Liver (tissue), 9 donors: ENCODE results near the gene RACGAP1. TPM values are rescaled to one million over a fixed set of nuclear protein-coding genes. Genes with fewer than 3 reads are reported as not detected.

Experiments used
- DNase-seq: peaks from one replicate; pipeline ENCODE4 v3.0.0-alpha.2; 2017; ENCODE audit warnings: low spot score
- H3K27ac ChIP-seq, 2 donors: one replicate each; pipeline ENCODE4 v1.7.0; 2013; ENCODE audit warnings: inconsistent platforms in 2 of 2, low read length in 2 of 2, control low read depth in 1 of 2, low read depth in 1 of 2, mild to moderate bottlenecking in 1 of 2
- H3K27me3 ChIP-seq, 4 donors: one replicate each; pipeline versions ENCODE4 v1.6.1 to v1.7.0; 2013; ENCODE audit warnings: low read length in 3 of 4, inconsistent platforms in 1 of 4, mild to moderate bottlenecking in 1 of 4, moderate library complexity in 1 of 4; ENCODE audit not compliant: control insufficient read depth in 4 of 4, insufficient read depth in 4 of 4
- H3K36me3 ChIP-seq, 4 donors: one replicate each; pipeline versions ENCODE4 v1.6.1 to v1.7.0; 2013; ENCODE audit warnings: low read length in 3 of 4, mild to moderate bottlenecking in 3 of 4, low read depth in 1 of 4, moderate library complexity in 1 of 4; ENCODE audit not compliant: control insufficient read depth in 4 of 4, insufficient read depth in 3 of 4
- H3K4me1 ChIP-seq, 4 donors: one replicate each; pipeline versions ENCODE4 v1.6.1 to v1.7.0; 2013; ENCODE audit warnings: low read length in 3 of 4, mild to moderate bottlenecking in 3 of 4, moderate library complexity in 1 of 4; ENCODE audit not compliant: control insufficient read depth in 4 of 4, insufficient read depth in 4 of 4
- H3K4me3 ChIP-seq, 3 donors: one replicate each; pipeline versions ENCODE4 v1.6.1 to v1.7.0; 2013; ENCODE audit warnings: low read length in 3 of 3, control low read depth in 1 of 3, low read depth in 1 of 3, mild to moderate bottlenecking in 1 of 3
- H3K9ac ChIP-seq, 2 donors: one replicate each; pipeline ENCODE4 v1.7.0; 2013; ENCODE audit warnings: low read length in 2 of 2, mild to moderate bottlenecking in 2 of 2, moderate library complexity in 2 of 2, control low read depth in 1 of 2, low read depth in 1 of 2
- H3K9me3 ChIP-seq, 4 donors: one replicate each; pipeline versions ENCODE4 v1.6.1 to v1.7.0; 2013; ENCODE audit warnings: low read length in 3 of 4; ENCODE audit not compliant: control insufficient read depth in 4 of 4
- CTCF ChIP-seq: fragments of 150-350 bp; IDR thresholded peaks from 2 replicates; pipeline ENCODE4 v1.5.1; 2017; ENCODE audit warnings: improper control_type of control experiment, low read depth, low read length; ENCODE audit not compliant: missing input control
- FOXA1 ChIP-seq: IDR thresholded peaks from 2 replicates; pipeline ENCODE4 v1.6.1; 2016; ENCODE audit warnings: antibody characterized with exemption
- HNF4A ChIP-seq, 2 donors: conservative IDR thresholded peaks; 2 replicates each; pipeline ENCODE4 v1.6.1; 2016; ENCODE audit warnings: antibody characterized with exemption in 2 of 2, mild to moderate bottlenecking in 2 of 2
- HNF4G ChIP-seq: IDR thresholded peaks from 2 replicates; pipeline ENCODE4 v1.6.1; 2016; ENCODE audit warnings: antibody characterized with exemption
- JUND ChIP-seq, 2 donors: IDR thresholded peaks; 2 replicates each; pipeline ENCODE4 v1.6.1; 2016; ENCODE audit warnings: antibody characterized with exemption in 2 of 2
- RAD21 ChIP-seq, 2 donors: IDR thresholded peaks; 2 replicates each; pipeline ENCODE4 v1.6.1; 2016; ENCODE audit warnings: antibody characterized with exemption in 2 of 2, mild to moderate bottlenecking in 2 of 2
- SP1 ChIP-seq: IDR thresholded peaks from 2 replicates; pipeline ENCODE4 v1.6.1; 2018; ENCODE audit warnings: antibody characterized with exemption, mild to moderate bottlenecking
- YY1 ChIP-seq: IDR thresholded peaks from 2 replicates; pipeline ENCODE4 v1.6.1; 2016; ENCODE audit warnings: antibody characterized with exemption, mild to moderate bottlenecking
- WGBS: extraction: QIAGEN DNeasy Blood & Tissue Kit; methylation state at CpG from one replicate; pipeline ENCODE4 v1.1.7; 2013; 5-methylcytosine and 5-hydroxymethylcytosine counted together
- polyA plus RNA-seq, 2 donors: library from polyadenylated mRNA; stranded (reverse) in 1 of 2; unstranded in 1 of 2; fragments of 200-250 nt in 1 of 2; fragments of >200 nt in 1 of 2; fragmentation: Nextera tagmentation in 1 of 2; extraction: Ambion mirVana in 1 of 2; gene quantifications; one replicate each; pipeline versions ENCODE4 v1.2.1 to v1.2.3, GENCODE V29; 2013 to 2015
- total RNA-seq, 2 donors: library from RNA; depleted of rRNA; stranded (reverse); fragments of >200 nt; gene quantifications; one replicate each; pipeline ENCODE4 v1.2.3, GENCODE V29; 2014
- TF ChIP-seq, protein P1 (sequence below): IDR thresholded peaks from 2 replicates; pipeline ENCODE4 v1.6.1; 2016; ENCODE audit warnings: antibody characterized with exemption
- TF ChIP-seq, protein P2 (sequence below): IDR thresholded peaks from 2 replicates; pipeline ENCODE4 v1.6.1; 2016; ENCODE audit warnings: antibody characterized with exemption, mild to moderate bottlenecking
- donor health status: healthy.
- donor health status: healthy.
- donor health status: healthy.
- donor health status: healthy.
- donor health status: healthy.

Gene RACGAP1
- total and polyA plus RNA-seq, 4 donors = 1.0 to 38.3 (median 2.9) TPM

GRCh38 chr12:49960474-49961110 lies 64.7 kb downstream of the RACGAP1 start:
- TF ChIP-seq HNF4A (conservative IDR thresholded peaks at IDR 0.05) (no peak), CTCF (no peak), YY1 (no peak), RAD21 (IDR thresholded peaks at IDR 0.05) (no peak), HNF4G (no peak), FOXA1 (no peak)
- TF ChIP-seq, protein P1, sequence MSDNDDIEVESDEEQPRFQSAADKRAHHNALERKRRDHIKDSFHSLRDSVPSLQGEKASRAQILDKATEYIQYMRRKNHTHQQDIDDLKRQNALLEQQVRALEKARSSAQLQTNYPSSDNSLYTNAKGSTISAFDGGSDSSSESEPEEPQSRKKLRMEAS = no peak

DNA sequence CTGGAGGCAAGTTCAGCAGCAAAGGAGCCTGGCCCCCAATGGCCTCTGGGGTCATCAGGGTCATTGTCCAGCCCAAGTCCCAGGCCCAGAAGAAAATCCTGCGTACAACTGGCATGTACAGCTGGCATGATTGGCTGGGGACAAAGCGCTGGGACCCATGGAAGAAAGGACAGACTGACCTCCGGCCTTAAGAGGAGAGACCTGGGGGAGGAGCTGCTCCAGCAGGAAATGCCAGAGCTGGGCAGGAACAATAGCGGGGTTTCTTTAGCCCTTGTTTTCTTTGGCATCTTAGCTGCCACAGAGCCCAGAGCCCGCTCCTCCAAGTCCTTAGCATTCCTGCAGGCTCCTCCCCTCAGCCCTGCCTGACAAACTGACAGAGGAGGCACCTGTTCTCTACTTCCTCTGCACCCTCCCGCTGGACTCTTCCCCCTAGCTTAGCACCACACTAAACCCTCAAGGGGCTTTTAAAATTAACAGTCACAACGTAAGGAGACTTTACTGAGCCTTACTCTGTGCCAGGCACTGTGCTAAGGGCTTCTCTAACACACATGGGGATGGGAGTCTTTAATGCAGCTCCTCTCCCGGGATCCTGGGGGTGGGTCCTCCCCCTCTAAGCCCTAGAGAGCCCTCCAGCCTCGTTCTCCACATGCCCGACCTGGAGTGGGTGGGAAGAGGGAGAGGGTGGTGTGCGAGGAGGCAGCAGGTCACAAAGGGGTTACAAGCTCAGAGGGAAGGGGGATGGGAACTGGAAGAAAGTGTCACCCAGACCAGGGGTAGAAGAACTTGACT lies 65.4 kb downstream of the RACGAP1 start:
- 62% methylated on average over 11 of the region's 11 CpGs for WGBS

More at GRCh38 chr12:49960474-49961110, 64.7 kb downstream of the RACGAP1 start:
- 56% methylated on average over 13 of the region's 13 CpGs for WGBS
- no peaks in the 10 kb centered on the region for H3K36me3 ChIP-seq
- no peak overlapping the region for H3K4me3 ChIP-seq
- peaks cover 0 to 5% (median 1%) of the 10 kb centered on the region in 4 donors for H3K27me3 ChIP-seq
- no peak overlapping the region for H3K27ac ChIP-seq
- H3K9ac ChIP-seq = no peak overlapping the region
- no peak for DNase-seq
- no peaks in the 10 kb centered on the region for H3K9me3 ChIP-seq
- peaks cover 2 to 18% (median 14%) of the 10 kb centered on the region in 4 donors for H3K4me1 ChIP-seq

More for the DNA sequence above, 65.4 kb downstream of the RACGAP1 start:
- Histone ChIP-seq H3K4me1 (peaks cover 2 to 18% (median 14%) of the 10 kb centered on the region in 4 donors), H3K36me3 (no peaks in the 10 kb centered on the region), H3K4me3 (no peak overlapping the region), H3K27ac (no peak overlapping the region), H3K9me3 (no peaks in the 10 kb centered on the region), H3K27me3 (peaks cover 0 to 5% (median 2%) of the 10 kb centered on the region in 4 donors), H3K9ac (no peak overlapping the region)
- TF ChIP-seq, protein P2, sequence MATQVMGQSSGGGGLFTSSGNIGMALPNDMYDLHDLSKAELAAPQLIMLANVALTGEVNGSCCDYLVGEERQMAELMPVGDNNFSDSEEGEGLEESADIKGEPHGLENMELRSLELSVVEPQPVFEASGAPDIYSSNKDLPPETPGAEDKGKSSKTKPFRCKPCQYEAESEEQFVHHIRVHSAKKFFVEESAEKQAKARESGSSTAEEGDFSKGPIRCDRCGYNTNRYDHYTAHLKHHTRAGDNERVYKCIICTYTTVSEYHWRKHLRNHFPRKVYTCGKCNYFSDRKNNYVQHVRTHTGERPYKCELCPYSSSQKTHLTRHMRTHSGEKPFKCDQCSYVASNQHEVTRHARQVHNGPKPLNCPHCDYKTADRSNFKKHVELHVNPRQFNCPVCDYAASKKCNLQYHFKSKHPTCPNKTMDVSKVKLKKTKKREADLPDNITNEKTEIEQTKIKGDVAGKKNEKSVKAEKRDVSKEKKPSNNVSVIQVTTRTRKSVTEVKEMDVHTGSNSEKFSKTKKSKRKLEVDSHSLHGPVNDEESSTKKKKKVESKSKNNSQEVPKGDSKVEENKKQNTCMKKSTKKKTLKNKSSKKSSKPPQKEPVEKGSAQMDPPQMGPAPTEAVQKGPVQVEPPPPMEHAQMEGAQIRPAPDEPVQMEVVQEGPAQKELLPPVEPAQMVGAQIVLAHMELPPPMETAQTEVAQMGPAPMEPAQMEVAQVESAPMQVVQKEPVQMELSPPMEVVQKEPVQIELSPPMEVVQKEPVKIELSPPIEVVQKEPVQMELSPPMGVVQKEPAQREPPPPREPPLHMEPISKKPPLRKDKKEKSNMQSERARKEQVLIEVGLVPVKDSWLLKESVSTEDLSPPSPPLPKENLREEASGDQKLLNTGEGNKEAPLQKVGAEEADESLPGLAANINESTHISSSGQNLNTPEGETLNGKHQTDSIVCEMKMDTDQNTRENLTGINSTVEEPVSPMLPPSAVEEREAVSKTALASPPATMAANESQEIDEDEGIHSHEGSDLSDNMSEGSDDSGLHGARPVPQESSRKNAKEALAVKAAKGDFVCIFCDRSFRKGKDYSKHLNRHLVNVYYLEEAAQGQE = no peak
- TF ChIP-seq RAD21 (IDR thresholded peaks at IDR 0.05) (no peak), JUND (IDR thresholded peaks at IDR 0.05) (no peak), SP1 (no peak)
- TF ChIP-seq, protein P1 = no peak
- DNase-seq = no peak
